GM19238 (cell line): Measurements from ENCODE around the gene HEXA.
"Not testable (repeated sequence)": the region's sequence is repeated elsewhere in the genome, so short reads cannot be mapped to it uniquely, and the experiment has no call there.

Source experiments
- DNase-seq: peaks from one replicate; pipeline ENCODE4 v3.0.0; 2011; ENCODE audit warnings: low spot score; ENCODE audit not compliant: insufficient read length

The HEXA gene

DNA sequence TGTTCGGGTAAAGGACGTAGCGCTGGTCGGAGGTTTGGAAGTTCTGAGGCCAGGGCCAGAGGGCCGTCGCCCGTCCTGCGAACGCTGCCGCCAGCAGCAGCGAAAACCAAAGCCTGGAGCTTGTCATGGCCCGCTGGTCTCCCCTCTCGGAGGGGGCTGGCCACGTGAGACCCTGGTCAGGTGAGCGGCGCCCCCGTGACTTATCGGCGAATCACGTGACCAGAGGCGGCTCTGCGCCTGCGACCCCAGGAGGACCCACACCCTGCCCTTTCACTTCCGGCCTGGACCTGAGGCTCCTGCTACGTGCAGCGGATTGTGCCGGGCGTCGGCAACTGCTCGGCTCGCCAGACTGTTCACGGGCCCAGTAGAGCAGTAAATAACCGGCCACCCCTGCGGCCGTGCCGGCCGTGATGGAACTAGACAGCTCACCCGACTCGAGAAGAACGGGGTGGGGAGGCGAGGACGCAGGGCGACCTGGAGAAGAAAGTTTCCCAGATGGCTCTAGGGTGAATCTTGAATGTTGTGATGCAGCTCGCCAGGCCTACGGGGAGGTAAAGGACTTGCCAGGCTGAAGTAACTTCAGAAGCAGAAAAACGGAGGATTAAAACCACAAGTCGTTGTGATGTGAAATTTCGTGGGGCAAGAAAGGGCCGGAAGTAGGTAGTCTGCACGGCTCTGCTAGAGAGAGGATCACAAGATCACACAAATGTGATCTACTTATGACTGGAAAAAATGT lies at the start of gene HEXA:
HEXA (minus strand) TSS at position 169 of the 736 bp plus-strand sequence; CDS start at position 127, 42 bp downstream.
- DNase-seq = peak; percentile 86

DNA sequence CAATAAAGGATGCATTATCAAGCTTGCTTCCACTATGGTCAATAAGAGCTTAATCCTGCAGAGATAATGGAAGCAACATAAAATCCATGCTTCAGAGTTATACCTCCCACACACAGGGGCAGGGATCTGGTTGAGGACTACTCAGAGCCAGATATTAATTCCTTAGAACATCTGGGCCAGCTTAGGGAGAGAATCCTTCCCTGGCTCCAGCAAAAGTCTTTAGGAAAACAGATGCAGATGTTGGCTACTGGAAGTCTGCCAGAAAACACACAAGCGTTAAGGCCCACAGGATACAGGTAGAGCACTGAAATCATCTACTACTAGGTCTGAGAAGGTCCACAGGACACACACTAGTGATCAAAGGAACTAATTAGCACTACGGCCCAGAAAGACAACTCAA lies 47.4 kb upstream of the HEXA start:
- DNase-seq = no peak

DNA sequence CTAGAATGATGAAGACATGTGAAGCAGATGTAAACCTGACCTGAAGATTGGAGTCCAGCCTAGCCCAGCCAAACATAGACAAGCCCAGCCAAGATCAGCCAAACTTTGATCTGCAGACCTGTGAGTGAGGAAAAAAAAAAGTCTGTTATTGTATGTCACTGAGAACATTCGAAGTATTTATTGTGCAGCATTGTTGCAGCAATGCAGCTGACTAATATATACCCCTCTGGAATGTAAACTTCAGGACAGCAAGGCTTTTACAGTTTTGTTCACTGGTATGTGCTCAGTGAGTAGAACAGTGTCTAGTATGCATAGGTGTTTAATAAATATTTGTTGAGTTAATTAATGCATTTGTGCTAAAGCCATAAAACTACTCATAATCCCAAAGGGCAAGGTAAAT lies 45.7 kb upstream of the HEXA start:
- DNase-seq = no peak

DNA sequence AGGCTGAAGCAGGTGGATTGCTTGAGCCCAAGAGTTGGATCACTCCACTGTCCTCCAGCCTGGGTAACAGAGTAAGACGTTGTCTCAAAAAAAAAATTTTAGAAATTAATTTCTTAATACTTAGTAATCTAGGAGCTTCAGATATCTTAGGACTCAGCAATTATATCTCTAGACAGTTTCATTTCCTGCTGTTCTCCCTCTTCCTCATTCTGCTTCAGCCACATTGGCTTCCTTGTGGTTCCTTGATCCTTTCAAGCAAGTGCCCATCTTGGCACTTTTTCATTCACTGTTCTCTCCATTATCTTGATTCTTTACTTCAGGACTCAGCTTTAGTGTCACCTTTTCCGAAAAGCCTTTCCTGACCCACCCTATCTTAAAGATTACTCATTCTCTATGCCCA lies 44.8 kb upstream of the HEXA start:
- no peak for DNase-seq

DNA sequence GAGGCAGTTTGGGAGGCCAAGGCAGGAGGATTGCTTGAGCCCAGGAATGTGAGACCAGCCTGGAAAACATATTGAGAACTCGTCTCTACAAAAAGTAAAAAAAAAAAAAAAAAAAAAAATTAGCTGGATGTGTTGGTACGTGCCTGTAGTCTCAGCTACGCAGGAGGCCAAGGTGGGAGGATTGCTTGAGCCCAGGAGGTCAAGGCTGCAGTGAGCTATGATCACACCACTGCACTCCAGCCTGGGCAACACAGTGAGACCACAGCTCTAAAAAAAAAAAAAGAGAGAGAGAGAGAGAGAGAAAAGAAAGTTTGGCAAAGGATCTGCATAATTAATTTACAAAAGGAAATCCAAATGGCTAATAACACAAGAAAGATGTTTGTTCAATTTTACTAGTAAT lies 44.0 kb upstream of the HEXA start:
- not testable (repeated sequence) for DNase-seq

DNA sequence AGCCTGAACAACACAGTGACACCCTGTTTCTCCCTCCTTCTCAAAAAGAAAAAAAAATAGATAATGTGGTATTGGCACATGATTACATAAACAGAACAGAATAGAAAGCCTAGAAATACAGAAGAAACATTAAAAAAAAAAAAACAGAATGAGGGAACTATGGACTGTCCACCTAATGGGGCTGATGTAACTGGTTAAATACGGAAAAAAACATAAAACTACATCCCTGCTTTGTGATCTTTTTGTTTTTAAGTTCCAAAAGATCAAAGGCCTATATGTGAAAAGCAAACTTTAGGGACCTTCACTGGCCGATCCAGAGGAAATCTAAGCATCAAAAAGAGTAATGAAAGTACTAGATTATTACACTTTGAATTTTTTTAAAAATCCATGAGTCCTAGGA lies 39.5 kb upstream of the HEXA start:
- no peak for DNase-seq

DNA sequence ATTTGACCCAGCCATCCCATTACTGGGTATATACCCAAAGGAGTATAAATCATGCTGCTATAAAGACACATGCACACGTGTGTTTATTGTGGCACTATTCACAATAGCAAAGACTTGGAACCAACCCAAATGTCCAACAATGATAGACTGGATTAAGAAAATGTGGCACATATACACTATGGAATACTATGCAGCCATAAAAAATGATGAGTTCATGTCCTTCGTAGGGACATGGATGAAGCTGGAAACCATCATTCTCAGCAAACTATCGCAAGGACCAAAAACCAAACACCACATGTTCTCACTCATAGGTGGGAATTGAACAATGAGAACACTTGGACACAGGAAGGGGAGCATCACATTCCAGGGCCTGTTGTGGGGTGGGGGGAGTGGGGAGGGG lies 37.5 kb upstream of the HEXA start:
- not testable (repeated sequence) for DNase-seq

GRCh38 chr15:72411544-72411943 lies 35.7 kb upstream of the HEXA start:
- DNase-seq = no peak

- DNase-seq = no peak
Measured at GRCh38 chr15:72411111-72411510, 35.3 kb upstream of the HEXA start.

DNA sequence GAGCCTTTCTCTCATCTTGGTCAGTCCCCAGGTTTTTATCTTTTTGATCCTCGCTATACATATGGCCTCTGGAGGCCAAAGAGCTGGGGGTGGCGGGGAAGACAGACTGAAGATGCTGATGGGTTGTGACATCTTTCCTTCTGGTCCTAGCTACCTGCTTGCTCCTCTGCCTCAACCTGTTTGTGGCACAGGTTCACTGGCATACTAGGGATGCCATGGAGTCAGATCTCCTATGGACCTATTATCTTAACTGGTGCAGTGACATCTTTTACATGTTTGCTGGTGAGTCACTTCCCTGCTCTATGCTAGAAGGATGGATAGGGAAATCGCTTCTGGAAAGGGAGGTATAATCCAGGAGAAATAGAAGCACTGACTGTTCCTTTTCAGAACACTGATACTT lies 31.1 kb upstream of the HEXA start:
- no peak for DNase-seq

GRCh38 chr15:72404841-72405240 lies 29.0 kb upstream of the HEXA start:
- DNase-seq = no peak

GRCh38 chr15:72404356-72404755 lies 28.5 kb upstream of the HEXA start:
- no peak for DNase-seq

- no peak for DNase-seq
Measured at GRCh38 chr15:72402726-72403125, 26.9 kb upstream of the HEXA start.

DNA sequence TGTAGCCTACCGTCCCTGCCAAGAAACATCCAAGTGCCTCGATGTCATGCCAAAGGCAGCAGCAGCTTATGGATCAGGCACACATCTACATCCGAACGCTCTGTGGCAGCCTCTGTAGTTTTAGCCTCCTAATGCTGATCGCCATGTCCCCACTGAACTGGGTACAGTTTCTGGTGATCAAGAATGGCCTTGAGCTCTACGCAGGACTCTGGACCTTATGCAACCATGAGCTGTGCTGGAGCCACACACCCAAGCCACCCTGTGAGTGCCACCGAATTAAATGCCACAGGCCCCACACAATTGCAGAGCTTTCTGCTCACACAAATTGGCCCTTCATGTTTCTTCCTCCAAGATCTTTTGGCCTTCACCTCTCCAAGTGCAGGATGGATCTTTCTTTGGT lies 22.8 kb upstream of the HEXA start:
- DNase-seq = no peak

DNA sequence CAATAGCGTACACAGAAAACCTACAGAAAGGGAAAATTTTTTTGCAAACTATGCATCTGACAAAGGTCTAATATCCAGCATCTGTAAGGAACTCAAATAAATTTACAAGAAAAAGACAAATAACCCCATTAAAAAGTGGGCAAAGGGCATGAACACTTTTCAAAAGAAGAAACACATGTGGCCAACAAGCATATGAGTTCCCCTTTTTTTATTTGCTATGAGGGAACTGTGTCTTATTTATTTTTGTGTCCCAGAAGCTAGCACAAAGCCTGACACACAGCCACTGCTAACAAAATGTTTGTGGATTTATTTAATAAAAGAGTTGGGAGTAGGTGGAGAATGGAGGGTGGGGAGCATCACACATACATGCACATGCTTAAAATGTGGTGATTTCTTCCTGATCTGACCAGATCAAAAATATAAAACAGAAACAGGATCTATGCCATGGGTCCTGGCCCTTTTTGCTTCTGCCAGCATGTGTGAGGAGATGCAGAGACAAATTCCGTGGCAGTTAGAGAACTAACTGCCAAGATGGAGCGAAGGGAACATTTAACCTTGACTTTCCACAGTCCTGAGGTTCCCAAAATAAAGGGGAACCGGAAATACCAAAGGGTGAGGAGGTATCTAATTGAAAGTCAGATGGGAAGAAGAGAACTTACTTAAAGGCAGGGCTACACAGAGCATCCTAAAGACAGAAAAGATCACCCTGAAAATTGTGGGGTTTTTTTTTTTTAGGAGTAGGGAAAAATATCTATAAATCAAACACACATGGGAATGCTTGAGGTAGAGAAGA lies 22.2 kb upstream of the HEXA start, which contains the start of gene TMEM202:
TMEM202 (plus strand) TSS at position 510 of the 793 bp plus-strand sequence; CDS start at position 532, 22 bp downstream.
- no peak for DNase-seq

- not testable (repeated sequence) for DNase-seq
Measured at GRCh38 chr15:72396331-72396730, 20.5 kb upstream of the HEXA start.

DNA sequence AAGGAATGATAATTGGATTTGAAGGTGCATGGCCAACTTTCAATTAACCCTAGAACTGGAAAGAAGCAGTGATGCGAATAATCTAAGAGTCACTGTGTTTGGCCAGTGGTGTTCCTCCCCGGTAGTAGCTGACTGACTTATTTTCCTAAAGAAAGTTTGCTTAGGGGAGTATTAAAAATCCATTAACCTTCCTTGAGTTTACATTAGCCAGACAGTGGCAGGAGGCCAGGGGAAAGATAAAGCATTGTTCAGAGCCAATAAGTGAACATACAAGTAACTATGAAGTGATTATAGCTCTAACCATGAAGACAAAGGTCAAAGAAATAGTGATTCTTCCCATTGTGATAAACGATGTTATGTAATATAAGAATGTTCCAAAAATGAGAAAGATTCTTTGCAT lies 13.4 kb upstream of the HEXA start:
- no peak for DNase-seq

DNA sequence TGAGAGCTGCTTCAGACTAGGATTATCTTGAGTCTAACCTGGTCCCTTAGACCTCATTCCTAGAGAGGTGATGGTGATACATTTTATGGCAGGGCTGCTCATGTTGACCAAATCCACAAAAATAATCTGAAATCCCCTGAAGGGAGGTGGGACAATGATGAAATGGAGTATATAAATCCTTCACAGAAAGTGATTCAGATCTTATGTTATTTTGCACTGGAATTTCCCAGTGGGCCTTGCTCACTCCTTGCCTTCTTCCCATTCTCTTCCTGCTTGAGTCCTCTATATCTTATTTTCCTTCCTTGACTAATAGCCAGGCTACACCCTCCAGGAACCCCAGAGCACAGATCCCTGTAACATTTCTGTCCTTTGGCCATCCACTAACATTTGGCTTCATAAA lies 11.9 kb upstream of the HEXA start:
- DNase-seq = no peak

GRCh38 chr15:72382146-72382545 lies 6.3 kb upstream of the HEXA start:
- no peak for DNase-seq

GRCh38 chr15:72380743-72381142 lies 4.9 kb upstream of the HEXA start:
- DNase-seq = no peak

GRCh38 chr15:72379856-72380430 lies 4.1 kb upstream of the HEXA start:
- no peak for DNase-seq

- not testable (repeated sequence) for DNase-seq
Measured at GRCh38 chr15:72379106-72379505, 3.3 kb upstream of the HEXA start.
